Fibroblast of pulmonary artery (primary cell): Measurements from ENCODE around the gene UNC5C.
A peak's percentile ranks its signal among the peaks of the same experiment; 100 is the strongest.

Experiments used
- DNase-seq: peaks from one replicate; pipeline ENCODE4 v3.0.0-alpha.2; 2010; ENCODE audit warnings: low read depth
- H3K4me3 ChIP-seq: replicated peaks from 2 replicates; pipeline ENCODE4 v1.5.1; 2011; ENCODE audit warnings: low read depth, mild to moderate bottlenecking, control low read depth, low read length, moderate library complexity
- TF ChIP-seq, protein P1 (sequence below): IDR thresholded peaks from 2 replicates; pipeline ENCODE4 v1.5.1; 2011; ENCODE audit warnings: mild to moderate bottlenecking, control low read depth, low read length, inconsistent platforms; ENCODE audit errors: missing control alignments

The UNC5C gene

DNA sequence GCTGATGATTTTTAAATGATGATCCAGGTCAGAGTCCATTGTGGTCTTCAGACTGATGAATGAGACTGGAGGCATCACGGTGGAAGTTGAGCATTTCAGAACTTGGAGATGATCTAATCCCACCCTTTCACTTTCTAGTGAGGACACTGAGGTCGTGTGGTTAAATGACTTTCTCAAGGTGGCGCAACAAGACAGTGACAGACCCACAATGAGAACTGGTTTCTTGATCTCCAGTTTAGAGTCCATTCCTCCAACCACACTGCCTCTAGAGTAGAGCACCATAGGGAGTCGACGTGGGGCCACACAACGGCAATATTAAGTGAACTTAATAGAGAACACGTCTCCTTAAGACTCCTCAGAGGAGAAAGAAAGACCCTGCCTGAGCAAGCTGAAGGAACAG lies 381.0 kb downstream of the UNC5C start:
- TF ChIP-seq, protein P1, sequence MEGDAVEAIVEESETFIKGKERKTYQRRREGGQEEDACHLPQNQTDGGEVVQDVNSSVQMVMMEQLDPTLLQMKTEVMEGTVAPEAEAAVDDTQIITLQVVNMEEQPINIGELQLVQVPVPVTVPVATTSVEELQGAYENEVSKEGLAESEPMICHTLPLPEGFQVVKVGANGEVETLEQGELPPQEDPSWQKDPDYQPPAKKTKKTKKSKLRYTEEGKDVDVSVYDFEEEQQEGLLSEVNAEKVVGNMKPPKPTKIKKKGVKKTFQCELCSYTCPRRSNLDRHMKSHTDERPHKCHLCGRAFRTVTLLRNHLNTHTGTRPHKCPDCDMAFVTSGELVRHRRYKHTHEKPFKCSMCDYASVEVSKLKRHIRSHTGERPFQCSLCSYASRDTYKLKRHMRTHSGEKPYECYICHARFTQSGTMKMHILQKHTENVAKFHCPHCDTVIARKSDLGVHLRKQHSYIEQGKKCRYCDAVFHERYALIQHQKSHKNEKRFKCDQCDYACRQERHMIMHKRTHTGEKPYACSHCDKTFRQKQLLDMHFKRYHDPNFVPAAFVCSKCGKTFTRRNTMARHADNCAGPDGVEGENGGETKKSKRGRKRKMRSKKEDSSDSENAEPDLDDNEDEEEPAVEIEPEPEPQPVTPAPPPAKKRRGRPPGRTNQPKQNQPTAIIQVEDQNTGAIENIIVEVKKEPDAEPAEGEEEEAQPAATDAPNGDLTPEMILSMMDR: no peak
- no peak overlapping the region for H3K4me3 ChIP-seq
- peak; percentile 11 for DNase-seq

DNA sequence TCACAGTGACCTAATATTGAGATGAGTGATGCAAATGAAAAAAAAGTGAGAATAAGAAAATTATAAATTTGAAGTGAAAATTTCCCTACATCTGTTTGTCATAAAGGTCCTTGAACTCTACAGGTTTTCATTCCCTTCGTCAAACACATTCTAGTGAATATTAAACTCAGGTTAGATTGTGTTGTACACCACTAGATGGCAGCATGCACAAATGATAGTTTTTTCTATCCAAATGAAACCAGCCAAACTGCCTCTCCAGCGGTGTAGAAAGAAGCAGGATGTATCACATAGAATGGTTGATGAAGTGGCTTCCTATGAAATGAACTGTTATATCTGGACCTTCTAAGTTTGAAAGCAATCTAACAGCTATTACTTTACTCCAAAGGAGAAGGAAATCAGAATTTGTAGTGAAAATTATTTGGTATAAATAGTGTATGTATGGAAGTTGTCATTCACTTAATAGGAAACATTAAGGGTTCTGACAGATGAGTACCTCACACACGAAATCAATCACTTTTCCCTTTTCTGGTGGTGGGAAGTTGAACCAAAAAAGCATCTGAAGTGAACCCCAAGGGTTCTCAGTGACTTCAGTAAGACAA lies 382.7 kb downstream of the UNC5C start:
- DNase-seq: peak; percentile 83
- TF ChIP-seq, protein P1: peak; percentile 57

DNA sequence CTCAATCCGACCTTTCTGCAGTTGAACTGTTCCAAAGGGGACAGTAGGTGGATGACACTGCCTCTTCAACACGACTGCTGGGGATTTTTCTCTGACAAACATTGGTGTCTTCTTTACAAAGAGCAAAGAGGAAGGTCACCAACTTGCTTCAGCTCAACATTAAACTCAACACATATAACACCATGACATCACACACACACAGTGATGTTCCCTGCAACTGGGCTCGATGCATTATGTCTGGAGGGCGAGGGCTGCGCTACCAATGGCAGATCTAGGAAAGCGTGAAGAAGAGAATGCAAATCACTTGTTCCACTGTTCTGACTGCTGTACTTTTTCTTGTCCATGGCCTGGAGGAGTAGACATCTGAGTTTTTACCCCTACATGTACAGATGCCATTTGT lies 385.9 kb downstream of the UNC5C start:
- DNase-seq: no peak
- TF ChIP-seq, protein P1: no peak
- H3K4me3 ChIP-seq: no peak overlapping the region

More for the DNA sequence above, 382.7 kb downstream of the UNC5C start:
- no peak overlapping the region for H3K4me3 ChIP-seq

DNA sequence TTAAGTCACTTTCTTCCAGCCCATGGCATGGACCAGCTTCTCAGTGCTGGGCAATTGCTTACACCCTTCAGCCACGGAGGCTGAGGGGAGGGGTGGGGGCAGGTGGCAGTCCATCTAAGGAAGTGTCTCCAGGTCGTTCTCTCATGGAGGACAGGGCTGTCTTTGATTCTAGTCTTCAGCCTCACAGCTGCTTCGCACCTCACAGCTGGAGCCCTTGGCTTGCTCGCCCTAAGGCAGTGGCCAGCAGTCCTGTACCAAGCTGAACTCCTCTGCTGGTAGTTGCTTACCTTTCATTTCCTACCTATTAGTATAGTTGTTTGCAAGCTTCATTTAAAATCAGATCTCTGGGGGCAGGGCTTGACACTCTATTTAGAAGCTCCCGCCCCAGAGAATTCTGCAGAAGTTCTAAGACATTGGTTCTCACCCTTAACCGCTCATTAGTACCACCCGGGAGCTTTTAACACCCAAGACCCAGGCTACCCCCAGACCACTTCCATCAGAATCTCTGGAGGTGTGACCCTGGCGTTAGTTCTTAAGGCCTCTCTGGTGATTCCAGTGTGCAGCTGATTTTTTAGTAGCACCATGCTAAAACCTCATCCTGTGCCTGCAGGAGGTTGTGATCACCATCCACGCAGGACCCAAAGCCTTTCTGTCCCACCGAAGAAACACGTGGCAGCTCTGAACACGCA lies 386.8 kb downstream of the UNC5C start:
- H3K4me3 ChIP-seq: no peak overlapping the region
- DNase-seq: no peak
- TF ChIP-seq, protein P1: no peak

DNA sequence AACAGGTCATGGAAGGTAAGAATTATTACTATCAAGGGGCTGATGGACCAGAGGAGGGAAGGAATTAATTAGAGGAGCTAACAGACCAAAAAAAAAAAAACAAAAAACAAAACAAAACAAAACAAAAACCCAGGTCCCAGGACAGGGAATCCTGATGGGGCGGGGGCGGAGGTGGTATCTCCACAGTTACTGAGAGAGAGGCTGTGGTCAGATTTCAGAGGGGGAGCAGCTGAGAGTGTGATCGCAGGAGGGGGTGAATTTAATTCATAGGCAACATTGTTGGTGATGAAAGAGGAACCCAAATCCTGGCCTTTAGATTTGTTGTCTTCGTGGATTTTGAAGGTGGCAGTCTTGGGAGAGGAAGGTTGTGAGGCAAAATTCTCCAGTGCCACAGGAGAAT lies 389.4 kb downstream of the UNC5C start:
- TF ChIP-seq, protein P1: no peak
- no peak for DNase-seq
- no peak overlapping the region for H3K4me3 ChIP-seq

DNA sequence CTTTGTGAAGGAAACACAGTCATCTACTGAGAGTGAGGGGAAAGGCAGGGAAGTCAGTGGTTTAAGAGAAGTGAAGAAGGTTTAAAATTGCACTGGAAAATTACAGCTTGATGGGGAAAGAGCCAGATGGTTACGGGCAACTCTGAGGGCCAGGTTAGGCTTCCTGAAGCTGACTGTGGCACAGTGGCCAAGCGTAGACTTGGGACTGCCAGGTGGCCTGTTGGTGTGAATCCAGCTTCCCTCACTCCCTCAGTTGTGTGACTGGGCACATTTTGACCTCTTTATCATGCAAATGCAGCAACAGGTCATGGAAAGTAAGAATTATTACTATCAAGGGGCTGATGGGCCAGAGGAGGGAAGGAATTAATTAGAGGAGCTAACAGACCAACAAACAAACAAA lies 390.1 kb downstream of the UNC5C start:
- TF ChIP-seq, protein P1: no peak
- no peak overlapping the region for H3K4me3 ChIP-seq

DNA sequence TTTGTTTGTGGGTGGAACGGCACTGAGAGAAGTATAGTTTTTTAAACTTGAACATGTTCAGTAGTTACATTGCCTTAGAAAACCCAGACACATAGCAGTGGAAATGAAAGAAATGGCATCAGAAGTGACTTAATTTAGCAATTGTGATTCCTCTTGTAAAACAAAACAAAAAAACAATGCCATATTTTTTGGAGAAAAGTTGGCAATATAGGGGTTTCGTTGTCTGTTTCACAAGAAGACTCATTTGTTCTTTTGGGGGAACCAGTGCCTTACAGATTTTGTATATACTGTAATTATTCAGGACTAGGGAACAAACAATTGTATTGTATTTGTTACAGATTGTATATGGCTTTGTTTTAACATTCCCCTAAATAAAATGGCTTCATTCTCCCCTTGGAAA lies 390.7 kb downstream of the UNC5C start:
- DNase-seq: no peak
- no peak overlapping the region for H3K4me3 ChIP-seq
- TF ChIP-seq, protein P1: no peak

More for the DNA sequence above, 390.1 kb downstream of the UNC5C start:
- DNase-seq: no peak
